Central memory CD4-positive, alpha-beta T cell (primary cell): ENCODE measurements around the gene ADIPOQ.
"Not testable (repeated sequence)": the region's sequence is repeated elsewhere in the genome, so short reads cannot be mapped to it uniquely, and the experiment has no call there.

Experiments used
- DNase-seq: peaks from one replicate; pipeline ENCODE4 v3.0.0; 2022

ADIPOQ gene

GRCh38 chr3:186873796-186874195, 31.3 kb downstream of the ADIPOQ start:
- DNase-seq = not testable (repeated sequence)

DNA sequence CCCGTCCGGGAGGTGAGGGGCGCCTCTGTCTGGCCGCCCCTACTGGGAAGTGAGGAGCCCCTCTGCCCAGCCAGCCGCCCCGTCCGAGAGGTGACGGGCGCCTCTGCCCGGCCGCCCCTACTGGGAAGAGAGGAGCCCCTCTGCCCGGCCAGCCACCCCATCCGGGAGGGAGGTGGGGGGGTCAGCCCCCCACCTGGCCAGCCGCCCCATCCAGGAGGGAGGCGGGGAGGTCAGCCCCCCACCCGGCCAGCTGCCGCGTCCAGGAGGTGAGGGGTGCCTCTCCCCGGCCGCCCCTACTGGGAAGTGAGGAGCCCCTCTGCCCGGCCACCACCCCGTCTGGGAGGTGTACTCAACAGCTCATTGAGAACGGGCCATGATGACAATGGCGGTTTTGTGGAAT, 31.7 kb downstream of the ADIPOQ start:
- not testable (repeated sequence) for DNase-seq

- DNase-seq = not testable (repeated sequence)
These were observed 32.3 kb downstream of the ADIPOQ start for GRCh38 chr3:186874841-186875240.

DNA sequence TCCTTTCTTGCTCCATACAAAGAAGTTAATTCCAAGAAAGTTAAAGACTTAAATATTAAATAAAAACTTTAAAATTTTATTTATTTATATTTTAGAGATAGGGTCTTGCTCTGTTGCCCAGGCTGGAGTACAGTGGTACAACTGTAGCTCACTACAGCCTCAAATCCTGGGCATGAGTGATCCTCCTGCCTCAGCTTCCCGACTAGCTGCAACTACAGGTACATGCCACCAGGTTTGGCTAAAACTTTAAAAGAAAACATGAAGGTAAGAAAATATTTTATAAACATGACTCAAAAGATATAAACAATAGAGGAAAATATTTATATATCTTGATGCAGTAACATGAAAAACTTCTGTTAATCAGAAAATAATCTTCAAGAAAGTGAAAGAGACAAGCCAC, 33.2 kb downstream of the ADIPOQ start:
- DNase-seq = no peak

DNA sequence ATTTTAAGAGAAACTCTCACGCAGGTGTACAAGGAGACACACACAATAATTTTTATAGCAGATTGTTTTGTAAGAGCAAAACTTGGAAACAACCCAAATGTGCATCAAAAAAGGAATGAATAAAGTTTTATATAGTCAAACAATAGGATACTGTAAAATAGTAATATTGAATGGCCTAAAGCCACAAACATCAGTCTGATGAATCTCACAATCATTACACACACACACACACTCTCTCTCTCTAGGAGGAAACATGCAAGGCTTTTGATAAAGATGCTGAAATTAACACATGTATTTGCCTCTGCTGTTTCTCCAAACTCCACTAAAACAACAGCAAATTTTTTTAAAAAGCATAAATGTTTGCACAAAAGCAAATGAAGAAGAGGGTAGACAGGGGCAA, 37.3 kb downstream of the ADIPOQ start:
- DNase-seq = no peak

DNA sequence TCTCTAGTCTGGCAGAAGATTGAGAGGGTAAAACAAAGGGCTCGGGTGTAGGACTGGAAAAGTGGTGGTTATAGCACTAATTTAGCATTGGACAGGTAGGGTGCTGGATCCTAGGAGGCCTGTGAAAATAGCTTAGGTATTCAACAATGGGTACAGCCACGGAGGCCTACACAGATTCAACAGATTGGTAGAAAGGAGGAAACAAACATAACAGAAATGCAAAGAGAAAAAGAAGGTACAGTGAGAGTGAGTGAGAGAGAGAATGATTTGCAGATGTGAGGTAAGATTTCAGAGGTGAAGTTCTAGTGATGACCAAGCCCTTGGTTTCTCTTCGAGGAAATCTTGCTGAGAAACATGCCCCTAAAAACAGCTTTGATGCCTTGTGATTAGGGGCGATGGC, 37.9 kb downstream of the ADIPOQ start:
- DNase-seq = no peak

GRCh38 chr3:186882150-186882524, 39.6 kb downstream of the ADIPOQ start:
- no peak for DNase-seq

- DNase-seq = no peak
These were observed 40.6 kb downstream of the ADIPOQ start for GRCh38 chr3:186882881-186883685.

DNA sequence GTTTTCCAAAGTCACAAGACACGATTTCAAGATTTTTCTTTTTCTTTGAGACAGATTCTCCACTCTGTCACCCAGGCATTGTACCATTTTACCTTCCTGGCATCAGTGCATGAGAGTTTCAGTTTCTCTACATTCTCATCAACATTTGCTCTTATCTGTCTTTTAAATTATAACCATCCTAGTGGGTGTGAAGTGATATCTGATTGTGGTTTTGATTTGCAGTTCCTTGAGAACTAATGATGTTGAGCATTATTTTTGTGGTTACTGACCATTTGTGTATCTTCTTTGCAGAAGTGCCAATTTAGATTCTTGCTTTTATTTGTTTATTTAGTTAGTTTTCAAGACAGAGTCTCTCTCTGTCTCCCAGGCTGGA, 41.2 kb downstream of the ADIPOQ start:
- no peak for DNase-seq

GRCh38 chr3:186884868-186885267, 42.4 kb downstream of the ADIPOQ start:
- DNase-seq = not testable (repeated sequence)

GRCh38 chr3:186886202-186886981, 43.9 kb downstream of the ADIPOQ start:
- no peak for DNase-seq

DNA sequence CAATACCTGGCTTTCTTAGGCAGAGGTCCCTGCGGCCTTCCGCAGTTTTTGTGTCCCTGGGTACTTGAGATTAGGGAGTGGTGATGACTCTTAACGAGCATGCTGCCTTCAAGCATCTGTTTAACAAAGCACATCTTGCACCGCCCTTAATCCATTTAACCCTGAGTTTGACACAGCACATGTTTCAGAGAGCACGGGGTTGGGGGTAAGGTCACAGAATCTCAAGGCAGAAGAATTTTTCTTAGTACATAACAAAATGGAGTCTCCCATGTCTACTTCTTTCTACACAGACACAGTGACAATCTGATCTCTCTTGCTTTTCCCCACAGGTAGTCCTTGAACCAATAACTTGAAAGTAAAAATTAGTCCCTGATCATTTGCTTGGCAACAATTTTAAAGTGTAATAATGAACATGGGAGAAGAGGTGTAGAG, 45.0 kb downstream of the ADIPOQ start:
- DNase-seq = not testable (repeated sequence)

- no peak for DNase-seq
These were observed 46.1 kb downstream of the ADIPOQ start for GRCh38 chr3:186888569-186888968.

- DNase-seq = not testable (repeated sequence)
These were observed 47.2 kb downstream of the ADIPOQ start for GRCh38 chr3:186889698-186890097.

GRCh38 chr3:186890911-186891310, 48.4 kb downstream of the ADIPOQ start:
- DNase-seq = no peak

DNA sequence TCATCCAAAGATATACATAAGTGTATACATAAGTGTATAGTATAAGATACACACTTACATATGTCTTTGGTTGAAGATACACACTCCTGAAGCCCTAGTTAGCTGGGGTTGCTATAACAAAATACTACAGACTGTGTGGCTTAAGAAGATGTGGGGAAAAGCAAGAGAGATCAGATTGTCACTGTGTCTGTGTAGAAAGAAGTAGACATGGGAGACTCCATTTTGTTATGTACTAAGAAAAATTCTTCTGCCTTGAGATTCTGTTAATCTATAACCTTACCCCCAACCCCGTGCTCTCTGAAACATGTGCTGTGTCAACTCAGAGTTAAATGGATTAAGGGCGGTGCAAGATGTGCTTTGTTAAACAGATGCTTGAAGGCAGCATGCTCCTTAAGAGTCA, 50.6 kb downstream of the ADIPOQ start:
- not testable (repeated sequence) for DNase-seq

- no peak for DNase-seq
These were observed 52.9 kb downstream of the ADIPOQ start for GRCh38 chr3:186895406-186895805.

GRCh38 chr3:186896006-186896405, 53.5 kb downstream of the ADIPOQ start:
- no peak for DNase-seq

DNA sequence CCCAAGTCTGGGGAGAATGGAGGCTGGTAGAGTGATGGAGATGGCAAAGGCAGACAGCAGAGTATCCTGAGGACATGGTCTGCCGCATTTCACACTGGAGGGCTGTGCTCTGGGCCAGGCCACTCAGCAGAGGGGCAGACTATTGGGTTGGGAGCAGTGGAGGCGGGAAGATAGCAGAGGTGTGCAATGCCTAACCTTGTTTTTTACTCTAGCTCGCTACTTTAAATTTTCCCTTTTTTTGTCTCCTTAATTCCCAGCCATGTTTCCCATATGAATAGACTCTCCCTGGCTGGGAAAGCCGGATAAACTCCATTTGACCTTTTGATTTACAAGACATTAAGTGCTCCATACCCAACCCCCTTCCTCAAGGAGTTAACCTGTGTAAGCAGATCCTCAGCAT, 54.4 kb downstream of the ADIPOQ start:
- no peak for DNase-seq

GRCh38 chr3:186901135-186901734, 58.7 kb downstream of the ADIPOQ start:
- DNase-seq = peak; percentile 5

- DNase-seq = no peak
These were observed 59.6 kb downstream of the ADIPOQ start for GRCh38 chr3:186902154-186902553.

DNA sequence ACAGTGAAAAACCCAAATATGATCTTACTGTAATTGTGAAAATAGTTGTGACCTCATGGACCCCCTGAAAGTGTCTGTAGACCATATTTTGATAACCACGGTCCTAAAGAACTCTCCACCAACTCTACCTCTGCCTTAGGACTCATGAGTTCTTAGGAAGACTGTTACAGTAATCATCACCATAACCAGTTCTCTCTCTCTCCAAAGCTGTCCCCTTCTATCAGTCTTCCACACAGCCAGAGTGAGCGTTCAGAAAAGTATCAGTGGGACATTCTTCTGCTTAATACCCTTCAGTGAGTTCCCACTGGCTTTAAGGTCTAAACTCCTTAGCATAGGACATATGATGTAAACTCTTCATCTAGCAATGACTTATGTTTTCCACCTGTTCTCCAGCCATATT, 60.2 kb downstream of the ADIPOQ start:
- DNase-seq = no peak

- not testable (repeated sequence) for DNase-seq
These were observed 61.2 kb downstream of the ADIPOQ start for GRCh38 chr3:186903676-186904075.

GRCh38 chr3:186907075-186907474, 64.6 kb downstream of the ADIPOQ start:
- not testable (repeated sequence) for DNase-seq
